Keratinocyte (primary cell): Measurements from ENCODE around the gene PNPLA2. TPM values are rescaled to one million over a fixed set of nuclear protein-coding genes. Genes with fewer than 3 reads are reported as not detected.
A peak's percentile ranks its signal among the peaks of the same experiment; 100 is the strongest.

Experiments
- DNase-seq: peaks from one replicate; pipeline ENCODE4 v3.0.0-alpha.2; 2011; ENCODE audit warnings: low read depth, missing footprints, low spot score
- FAIRE-seq: peaks from 2 replicates; lab custom pipeline; 2011; peaks lifted over from hg19 to GRCh38; lab: Jason Lieb, UNC
- H2AFZ ChIP-seq: 2 replicates; pipeline ENCODE4 v1.6.0; 2012; ENCODE audit warnings: low read length, control low read depth, inconsistent platforms; ENCODE audit not compliant: control insufficient read depth
- H3K27ac ChIP-seq: 2 replicates; pipeline ENCODE4 v1.5.1; 2011; ENCODE audit warnings: low read length; ENCODE audit not compliant: control insufficient read depth, insufficient read depth
- H3K27me3 ChIP-seq: 3 replicates; pipeline ENCODE4 v1.6.0; 2011; ENCODE audit warnings: low read length; ENCODE audit not compliant: control insufficient read depth, insufficient read depth; ENCODE audit errors: extremely low read depth
- H3K36me3 ChIP-seq, 2 experiments: 2 replicates in 1 of 2; 3 replicates in 1 of 2; pipeline ENCODE4 v1.5.1; 2011; ENCODE audit warnings: low read length in 2 of 2, mild to moderate bottlenecking in 1 of 2; ENCODE audit not compliant: control insufficient read depth in 2 of 2, insufficient read depth in 2 of 2; ENCODE audit errors: extremely low read depth in 1 of 2
- H3K4me1 ChIP-seq: 3 replicates; pipeline ENCODE4 v1.5.1; 2011; ENCODE audit warnings: low read length; ENCODE audit not compliant: control insufficient read depth, insufficient read depth; ENCODE audit errors: extremely low read depth
- H3K4me2 ChIP-seq: 3 replicates; pipeline ENCODE4 v1.6.0; 2011; ENCODE audit warnings: low read depth, low read length; ENCODE audit not compliant: control insufficient read depth, insufficient read depth; ENCODE audit errors: extremely low read depth
- H3K4me3 ChIP-seq, 3 experiments: fragments of 200-600 bp in 1 of 3; sonication (generic) in 1 of 3; 2 replicates in 2 of 3; 3 replicates in 1 of 3; pipeline ENCODE4 v1.5.1; 2011 to 2016; ENCODE audit warnings: low read length in 3 of 3, mild to moderate bottlenecking in 3 of 3, control low read depth in 2 of 3, inconsistent platforms in 1 of 3, low read depth in 1 of 3, mixed read lengths in 1 of 3, mixed run types in 1 of 3, moderate library complexity in 1 of 3; ENCODE audit not compliant: control insufficient read depth in 2 of 3, insufficient read depth in 2 of 3; ENCODE audit errors: extremely low read depth in 1 of 3
- H3K79me2 ChIP-seq: 2 replicates; pipeline ENCODE4 v1.6.0; 2012; ENCODE audit warnings: low read length; ENCODE audit not compliant: control insufficient read depth, insufficient read depth
- H3K9ac ChIP-seq: 3 replicates; pipeline ENCODE4 v1.6.0; 2011; ENCODE audit warnings: low read length; ENCODE audit not compliant: control insufficient read depth, insufficient read depth; ENCODE audit errors: extremely low read depth
- H3K9me1 ChIP-seq: 3 replicates; pipeline ENCODE4 v1.6.0; 2011; ENCODE audit warnings: low read length; ENCODE audit not compliant: control insufficient read depth, insufficient read depth; ENCODE audit errors: extremely low read depth
- H3K9me3 ChIP-seq: 2 replicates; pipeline ENCODE4 v1.5.1; 2012; ENCODE audit warnings: low read depth, low read length; ENCODE audit not compliant: control insufficient read depth
- H4K20me1 ChIP-seq: 3 replicates; pipeline ENCODE4 v1.6.0; 2011; ENCODE audit warnings: low read length; ENCODE audit not compliant: control insufficient read depth, insufficient read depth; ENCODE audit errors: extremely low read depth
- EZH2 ChIP-seq: IDR thresholded peaks from one replicate; pipeline ENCODE4 v1.6.1; 2012; ENCODE audit warnings: inconsistent platforms, mild to moderate bottlenecking, low read length, moderate library complexity
- dilution Hi-C: fragments of 300-500 bp; cut with MboI; formaldehyde crosslinking; loops from one replicate; pipeline ENCODE4 v1.7.0; 2020; ENCODE audit warnings: low sequenced_read_pairs; ENCODE audit not compliant: extremely low pct_ligation_motif_present
- polyA plus RNA-seq, 5 experiments: library from polyadenylated mRNA; depleted of rRNA in 3 of 5; stranded (reverse) in 3 of 5; stranded (forward) in 1 of 5; unstranded in 1 of 5; fragments of >200 nt; gene quantifications; 1 replicate in 1 of 5; 2 replicates in 3 of 5; 3 replicates in 1 of 5; pipeline versions ENCODE4 v1.2.1 to v1.2.3, GENCODE V29; 2011 to 2012; ENCODE audit warnings: missing spikeins in 2 of 5, low read depth in 1 of 5, low replicate concordance in 1 of 5
- TF ChIP-seq, protein P1 (sequence below), 3 experiments: IDR thresholded peaks in 1 of 3; conservative IDR thresholded peaks in 1 of 3; optimal IDR thresholded peaks in 1 of 3; 2 replicates in 2 of 3; 3 replicates in 1 of 3; pipeline versions ENCODE3 to v1.5.1; 2011; ENCODE audit warnings: low read length in 3 of 3, mild to moderate bottlenecking in 3 of 3, moderate library complexity in 2 of 3, control low read depth in 1 of 3, inconsistent platforms in 1 of 3; ENCODE audit not compliant: insufficient read depth in 2 of 3; ENCODE audit errors: extremely low read depth in 1 of 3

Gene PNPLA2
- polyA plus RNA-seq, 1 donor (not counting 4 experiments of a cell fraction or from before 2014, with no cell fraction given): 5.3 TPM

DNA sequence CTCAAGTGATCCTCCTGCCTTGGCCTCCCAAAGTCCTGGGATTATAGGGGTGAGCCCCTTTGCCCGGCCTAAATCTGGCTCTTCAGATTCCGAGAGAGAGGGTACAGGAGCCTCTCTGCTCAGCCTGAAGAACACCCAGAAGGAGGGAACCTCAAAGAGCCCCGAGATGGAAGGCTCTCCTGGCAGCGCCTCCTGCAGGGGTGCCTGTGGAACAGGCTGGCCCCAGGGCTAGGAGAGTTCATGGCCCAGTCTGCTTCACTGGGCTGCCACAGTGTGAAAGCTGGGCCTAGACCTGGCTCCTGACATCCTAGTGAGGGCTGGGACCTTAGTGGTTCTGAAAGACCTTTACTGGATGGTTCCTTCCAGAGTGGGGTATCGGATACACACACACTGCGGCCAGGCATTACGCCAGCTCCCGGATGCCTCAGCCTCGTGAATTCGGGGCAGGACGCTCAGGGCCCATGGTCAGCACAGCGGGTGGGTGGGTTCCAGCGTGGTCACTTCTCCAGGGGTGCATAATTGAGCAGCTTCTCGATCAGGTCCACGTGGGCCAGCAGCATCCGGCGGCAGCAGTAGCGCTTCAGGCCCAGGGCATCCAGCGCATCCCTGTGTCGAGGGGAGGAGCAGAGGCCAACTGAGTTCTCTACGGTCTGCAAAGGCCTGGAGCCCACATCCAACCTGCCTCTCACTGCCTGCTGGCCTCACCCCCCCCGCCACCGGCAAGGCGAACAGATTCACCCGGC, 21.3 kb downstream of the PNPLA2 start:
- H3K79me2 ChIP-seq: peaks cover 63% of the 10 kb centered on the region
- no peak for DNase-seq
- dilution Hi-C loops: no loop called here
- peaks cover 28 to 30% of the 10 kb centered on the region in 2 experiments for H3K36me3 ChIP-seq
- H3K27me3 ChIP-seq: no peaks in the 10 kb centered on the region
- H3K4me3 ChIP-seq: peak overlapping the region; percentile 92 to 96 (median 95)
- peaks cover 3% of the 10 kb centered on the region for H3K9me1 ChIP-seq
- H4K20me1 ChIP-seq: peaks cover 20% of the 10 kb centered on the region
- no peaks in the 10 kb centered on the region for H3K9me3 ChIP-seq
- H3K27ac ChIP-seq: no peak overlapping the region
- FAIRE-seq: no peak
- H3K4me1 ChIP-seq: peaks cover 34% of the 10 kb centered on the region
- TF ChIP-seq, protein P1, sequence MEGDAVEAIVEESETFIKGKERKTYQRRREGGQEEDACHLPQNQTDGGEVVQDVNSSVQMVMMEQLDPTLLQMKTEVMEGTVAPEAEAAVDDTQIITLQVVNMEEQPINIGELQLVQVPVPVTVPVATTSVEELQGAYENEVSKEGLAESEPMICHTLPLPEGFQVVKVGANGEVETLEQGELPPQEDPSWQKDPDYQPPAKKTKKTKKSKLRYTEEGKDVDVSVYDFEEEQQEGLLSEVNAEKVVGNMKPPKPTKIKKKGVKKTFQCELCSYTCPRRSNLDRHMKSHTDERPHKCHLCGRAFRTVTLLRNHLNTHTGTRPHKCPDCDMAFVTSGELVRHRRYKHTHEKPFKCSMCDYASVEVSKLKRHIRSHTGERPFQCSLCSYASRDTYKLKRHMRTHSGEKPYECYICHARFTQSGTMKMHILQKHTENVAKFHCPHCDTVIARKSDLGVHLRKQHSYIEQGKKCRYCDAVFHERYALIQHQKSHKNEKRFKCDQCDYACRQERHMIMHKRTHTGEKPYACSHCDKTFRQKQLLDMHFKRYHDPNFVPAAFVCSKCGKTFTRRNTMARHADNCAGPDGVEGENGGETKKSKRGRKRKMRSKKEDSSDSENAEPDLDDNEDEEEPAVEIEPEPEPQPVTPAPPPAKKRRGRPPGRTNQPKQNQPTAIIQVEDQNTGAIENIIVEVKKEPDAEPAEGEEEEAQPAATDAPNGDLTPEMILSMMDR (optimal IDR thresholded peaks at IDR 0.05 in 1 of 3, IDR thresholded peaks at IDR 0.05 in 1 of 3, conservative IDR thresholded peaks at IDR 0.05 in 1 of 3; ENCODE audit: extremely low read depth in 1 of 3, insufficient read depth in 2 of 3, low read length in 3 of 3): peak in 2 of 3 experiments; percentile 63 to 74
- TF ChIP-seq EZH2: no peak
- peak overlapping the region; percentile 90 for H3K9ac ChIP-seq
- H2AFZ ChIP-seq: no peak overlapping the region
- H3K4me2 ChIP-seq: peak overlapping the region; percentile 82

DNA sequence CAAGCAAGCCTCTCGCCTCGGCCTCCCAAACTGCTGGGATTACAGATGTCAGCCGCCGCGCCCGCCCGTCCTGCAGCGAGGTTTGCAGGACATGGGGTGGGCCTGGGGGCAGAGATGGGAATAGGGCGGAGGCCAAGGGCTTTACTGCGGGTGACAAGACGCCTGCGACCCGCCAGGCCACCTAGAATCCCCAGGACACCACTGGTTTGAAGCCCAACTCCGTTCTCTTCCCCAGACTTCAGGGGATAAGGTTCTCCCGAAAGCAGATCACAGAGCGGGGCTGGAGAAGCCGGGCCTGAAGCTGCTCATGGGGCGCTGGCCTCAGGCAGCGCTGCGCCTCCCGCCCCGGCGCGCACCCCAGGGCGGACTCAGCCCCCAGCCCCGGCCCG, 23.3 kb downstream of the PNPLA2 start:
- peak overlapping the region; percentile 82 for H3K4me2 ChIP-seq
- peaks cover 50% of the 10 kb centered on the region for H3K4me1 ChIP-seq
- no peaks in the 10 kb centered on the region for H3K9me3 ChIP-seq
- H3K4me3 ChIP-seq: peak overlapping the region; percentile 92 to 96 (median 95)
- no peak for TF ChIP-seq EZH2
- TF ChIP-seq, protein P1 (optimal IDR thresholded peaks at IDR 0.05 in 1 of 3, IDR thresholded peaks at IDR 0.05 in 1 of 3, conservative IDR thresholded peaks at IDR 0.05 in 1 of 3; ENCODE audit: extremely low read depth in 1 of 3, insufficient read depth in 2 of 3, low read length in 3 of 3): no peak
- H3K9me1 ChIP-seq: peaks cover 6% of the 10 kb centered on the region
- H3K27me3 ChIP-seq: no peaks in the 10 kb centered on the region
- H2AFZ ChIP-seq: no peak overlapping the region
- peaks cover 19% of the 10 kb centered on the region for H4K20me1 ChIP-seq
- FAIRE-seq (no peak), DNase-seq (no peak)
- peaks cover 54% of the 10 kb centered on the region for H3K79me2 ChIP-seq
- H3K9ac ChIP-seq: peak overlapping the region; percentile 90
- dilution Hi-C loops: no loop called here
- H3K27ac ChIP-seq: peak overlapping the region; percentile 83
- H3K36me3 ChIP-seq: peaks cover 23 to 30% of the 10 kb centered on the region in 2 experiments
